ENCODE measurements around the gene AIFM2.

- TF ChIP-seq POLR2A (IDR thresholded peaks at IDR 0.05; ENCODE audit: low read depth, low read length) (no peak), CTCF (IDR thresholded peaks at IDR 0.05; ENCODE audit: extremely low read depth in 1 of 2, insufficient read depth in 1 of 2, low read depth in 1 of 2, low read length in 2 of 2) (no peak), JUN (IDR thresholded peaks at IDR 0.05; ENCODE audit: borderline replicate concordance, insufficient read depth, insufficient read length, low read depth) (no peak), POLR2AphosphoS5 (IDR thresholded peaks at IDR 0.05; ENCODE audit: insufficient read depth, low read depth, low read length) (no peak)
Measured at GRCh38 chr10:70148516-70148915, 15.9 kb upstream of the AIFM2 start.

All from endothelial cell of umbilical vein (primary cell).